ENCODE data around the gene SLCO1B1. TPM values are rescaled to one million over a fixed set of nuclear protein-coding genes. Genes with fewer than 3 reads are reported as not detected.
"Not testable (repeated sequence)": the region's sequence is repeated elsewhere in the genome, so short reads cannot be mapped to it uniquely, and the experiment has no call there.

Gene SLCO1B1
- polyA plus RNA-seq, 1 of the 3 experiments (the other 2 are of a cell fraction): not detected

GRCh38 chr12:21144309-21144708 is 13.3 kb downstream of the SLCO1B1 start:
- H3K4me1 ChIP-seq (ENCODE audit: control insufficient read depth in 1 of 2, insufficient read depth in 2 of 2, low read depth in 1 of 2, low read length in 1 of 2): no peaks in the 10 kb centered on the region
- H3K4me3 ChIP-seq (ENCODE audit: low read depth in 2 of 2, low read length in 1 of 2): no peak overlapping the region
- H3K27ac ChIP-seq (ENCODE audit: low read depth in 2 of 2, low read length in 1 of 2): no peak overlapping the region
- no peaks in the 10 kb centered on the region for H4K20me1 ChIP-seq (ENCODE audit: insufficient read depth)
- no peaks in the 10 kb centered on the region for H3K9me3 ChIP-seq
- H3K79me2 ChIP-seq (ENCODE audit: insufficient read depth): no peaks in the 10 kb centered on the region
- H3K9me2 ChIP-seq: no peaks in the 10 kb centered on the region
- no peaks in the 10 kb centered on the region for H3K27me3 ChIP-seq (ENCODE audit: insufficient read depth)
- no peak overlapping the region for H2AFZ ChIP-seq (ENCODE audit: low read depth)
- H3K4me2 ChIP-seq: no peak overlapping the region
- TF ChIP-seq RAD21 (IDR thresholded peaks at IDR 0.05; ENCODE audit: low read length) (no peak), SMC3 (IDR thresholded peaks at IDR 0.05; ENCODE audit: low read depth, low read length) (no peak), FOXJ3 (CRISPR knock-in tag; IDR thresholded peaks at IDR 0.05) (no peak), MEF2A (IDR thresholded peaks at IDR 0.05; ENCODE audit: borderline replicate concordance, low read depth) (no peak)
- TF ChIP-seq, protein P1, sequence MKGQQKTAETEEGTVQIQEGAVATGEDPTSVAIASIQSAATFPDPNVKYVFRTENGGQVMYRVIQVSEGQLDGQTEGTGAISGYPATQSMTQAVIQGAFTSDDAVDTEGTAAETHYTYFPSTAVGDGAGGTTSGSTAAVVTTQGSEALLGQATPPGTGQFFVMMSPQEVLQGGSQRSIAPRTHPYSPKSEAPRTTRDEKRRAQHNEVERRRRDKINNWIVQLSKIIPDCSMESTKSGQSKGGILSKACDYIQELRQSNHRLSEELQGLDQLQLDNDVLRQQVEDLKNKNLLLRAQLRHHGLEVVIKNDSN (IDR thresholded peaks at IDR 0.05; ENCODE audit: borderline replicate concordance, low read depth): no peak
- ChIA-PET CTCF (no interaction called here), POLR2A (no interaction called here)
- H3K36me3 ChIP-seq (replicated peaks in 1 of 2; ENCODE audit: control insufficient read depth in 1 of 2, insufficient read depth in 2 of 2, low read length in 1 of 2): no peaks in the 10 kb centered on the region
- no peak for DNase-seq
- no peaks in the 10 kb centered on the region for H3F3A ChIP-seq (replicated peaks; ENCODE audit: insufficient read depth)
- no peak overlapping the region for H3K9ac ChIP-seq

GRCh38 chr12:21149861-21150260 is 18.9 kb downstream of the SLCO1B1 start:
- H3K9me3 ChIP-seq; H4K20me1 ChIP-seq (ENCODE audit: insufficient read depth); H3K9me2 ChIP-seq; H3K27me3 ChIP-seq (ENCODE audit: insufficient read depth); H3K4me1 ChIP-seq (ENCODE audit: control insufficient read depth in 1 of 2, insufficient read depth in 2 of 2, low read depth in 1 of 2, low read length in 1 of 2); H2AFZ ChIP-seq (ENCODE audit: low read depth); H3K4me3 ChIP-seq (ENCODE audit: low read depth in 2 of 2, low read length in 1 of 2); H3K79me2 ChIP-seq (ENCODE audit: insufficient read depth); DNase-seq; H3K27ac ChIP-seq (ENCODE audit: low read depth in 2 of 2, low read length in 1 of 2); H3F3A ChIP-seq (replicated peaks; ENCODE audit: insufficient read depth); H3K9ac ChIP-seq; H3K36me3 ChIP-seq (replicated peaks in 1 of 2; ENCODE audit: control insufficient read depth in 1 of 2, insufficient read depth in 2 of 2, low read length in 1 of 2); H3K4me2 ChIP-seq; POLR2A ChIA-PET: not testable (repeated sequence)
- WGBS (ENCODE audit: low lambda C conversion rate): 0% methylated on average over 4 of the region's 5 CpGs
- CTCF ChIA-PET: interaction anchor here (0.9 kb wide), 1 partner anchor 75 kb away, joined by 3 read pairs; no protein-coding TSS in a partner anchor

- Histone ChIP-seq H3K79me2 (ENCODE audit: insufficient read depth) (no peaks in the 10 kb centered on the region), H3K4me2 (no peak overlapping the region), H3K4me3 (ENCODE audit: low read depth in 2 of 2, low read length in 1 of 2) (no peak overlapping the region), H3K27me3 (ENCODE audit: insufficient read depth) (no peaks in the 10 kb centered on the region), H3K36me3 (replicated peaks in 1 of 2; ENCODE audit: control insufficient read depth in 1 of 2, insufficient read depth in 2 of 2, low read length in 1 of 2) (no peaks in the 10 kb centered on the region), H2AFZ (ENCODE audit: low read depth) (no peak overlapping the region), H4K20me1 (ENCODE audit: insufficient read depth) (no peaks in the 10 kb centered on the region), H3K9me2 (no peaks in the 10 kb centered on the region), H3K9ac (no peak overlapping the region), H3K27ac (ENCODE audit: low read depth in 2 of 2, low read length in 1 of 2) (no peak overlapping the region), H3F3A (replicated peaks; ENCODE audit: insufficient read depth) (no peaks in the 10 kb centered on the region), H3K9me3 (no peaks in the 10 kb centered on the region), H3K4me1 (ENCODE audit: control insufficient read depth in 1 of 2, insufficient read depth in 2 of 2, low read depth in 1 of 2, low read length in 1 of 2) (no peaks in the 10 kb centered on the region)
- DNase-seq: no peak
- CTCF ChIA-PET: no interaction called here
- 13% methylated on average over 3 of the region's 3 CpGs for WGBS (ENCODE audit: low lambda C conversion rate)
- TF ChIP-seq REST (IDR thresholded peaks at IDR 0.05; ENCODE audit: low read depth, low read length) (no peak), RCOR1 (IDR thresholded peaks at IDR 0.05; ENCODE audit: low read length) (no peak), EZH2phosphoT487 (IDR thresholded peaks at IDR 0.05; ENCODE audit: borderline replicate concordance, low read depth) (no peak), RFX5 (IDR thresholded peaks at IDR 0.05; ENCODE audit: low read length) (no peak)
- POLR2A ChIA-PET: no interaction called here
These were observed 20.2 kb downstream of the SLCO1B1 start for GRCh38 chr12:21151184-21151583.

Data from SK-N-SH (cell line).